ENCODE measurements around the gene GTF2F1. TPM values are rescaled to one million over a fixed set of nuclear protein-coding genes. Genes with fewer than 3 reads are reported as not detected.

Gene GTF2F1
- total RNA-seq, 1 experiment from 2014 or later: 67.2 TPM

- H3K14ac ChIP-seq (ENCODE audit: insufficient read depth, low read length): no peak overlapping the region
- DNase-seq: peak; percentile 100
- no peak overlapping the region for H2BK12ac ChIP-seq (ENCODE audit: insufficient read length, low read depth, low read length)
- H3K56ac ChIP-seq (ENCODE audit: insufficient read length, low read depth, low read length): no peak overlapping the region
- TF ChIP-seq CTCF (conservative IDR thresholded peaks at IDR 0.05): no peak
- no peak overlapping the region for H2BK15ac ChIP-seq (ENCODE audit: low read depth, low read length)
- no CpG with 5 or more reads among the region's 43 CpGs for WGBS (ENCODE audit: extremely low coverage, insufficient read length, low lambda C conversion rate)
- peaks cover 10 to 20% of the 10 kb centered on the region in 2 experiments for H3K4me1 Mint-ChIP-seq
- no peak overlapping the region for H3K4me2 ChIP-seq (ENCODE audit: insufficient read depth, insufficient read length, low read length)
- peaks cover 40% of the 10 kb centered on the region for H3K79me2 ChIP-seq (ENCODE audit: insufficient read depth, low read length)
- no peak overlapping the region for H3K4ac ChIP-seq (ENCODE audit: low read depth, low read length)
- H4K8ac ChIP-seq (replicated peaks; ENCODE audit: insufficient read length, low read depth, low read length): no peak overlapping the region
- no peaks in the 10 kb centered on the region for H3K27me3 ChIP-seq (ENCODE audit: insufficient read depth, low read length)
- H2BK20ac ChIP-seq (ENCODE audit: low read depth, low read length, poor library complexity, severe bottlenecking): no peak overlapping the region
- H4K91ac ChIP-seq (ENCODE audit: insufficient read length, low read depth, low read length): no peak overlapping the region
- no peak overlapping the region for H2BK120ac ChIP-seq (ENCODE audit: low read depth, low read length, poor library complexity, severe bottlenecking)
- H4K5ac ChIP-seq (ENCODE audit: insufficient read length, low read depth, low read length): no peak overlapping the region
- H3K27ac Mint-ChIP-seq: peak overlapping the region in 2 of 3 experiments; percentile 51 to 88; a peak in 2 of 7 replicates
- H3K9ac ChIP-seq (ENCODE audit: extremely low read depth, insufficient read length, low read length): no peak overlapping the region
- peaks cover 3% of the 10 kb centered on the region for H3K79me1 ChIP-seq (ENCODE audit: insufficient read depth, low read depth, low read length, poor library complexity, severe bottlenecking)
- H3K23ac ChIP-seq (ENCODE audit: insufficient read length, low read depth, low read length): no peak overlapping the region
- peaks cover 6 to 8% of the 10 kb centered on the region in 2 experiments for H3K9me3 Mint-ChIP-seq
- peak overlapping the region; percentile 60 for H3K18ac ChIP-seq (ENCODE audit: insufficient read length, low read depth, low read length)
- peak overlapping the region; percentile 68 to 82 for H3K4me3 Mint-ChIP-seq
- H3T11ph ChIP-seq (ENCODE audit: low read length): no peak overlapping the region
- H3K27me3 Mint-ChIP-seq (ENCODE audit: low read depth): peaks cover 13% of the 10 kb centered on the region
- no peak overlapping the region for H2AK5ac ChIP-seq (ENCODE audit: insufficient read length, low read length)
- H3K27ac ChIP-seq (ENCODE audit: insufficient read length, low read depth, low read length): no peak overlapping the region
- no peaks in the 10 kb centered on the region for H4K20me1 ChIP-seq (ENCODE audit: control insufficient read depth, insufficient read depth, insufficient read length)
- H3K23me2 ChIP-seq (ENCODE audit: insufficient read length, low read depth, low read length, poor library complexity, severe bottlenecking): peaks cover 4% of the 10 kb centered on the region
- H3K36me3 Mint-ChIP-seq (ENCODE audit: insufficient read depth in 1 of 3, low read depth in 3 of 3): peaks cover 21 to 42% (median 36%) of the 10 kb centered on the region in 3 experiments
- H3K9me3 ChIP-seq (ENCODE audit: control insufficient read depth, low read depth, low read length): no peaks in the 10 kb centered on the region
- no peak overlapping the region for H2AFZ ChIP-seq (ENCODE audit: low read length)
- no peak overlapping the region for H2BK5ac ChIP-seq (ENCODE audit: insufficient read length, low read length)
- H3K4me1 ChIP-seq (ENCODE audit: insufficient read depth, low read length): no peaks in the 10 kb centered on the region
Observed at GRCh38 chr19:6424939-6425731, 32.2 kb upstream of the GTF2F1 start.
